K562 (cell line): Measurements from ENCODE around the gene RSPH1. TPM values are rescaled to one million over a fixed set of nuclear protein-coding genes. Genes with fewer than 3 reads are reported as not detected.

Experiments
- CBFA2T3 ChIP-seq: fragments of 450-650 bp; IDR thresholded peaks from 2 replicates; pipeline ENCODE4 v1.6.1; 2017
- GABPB1 ChIP-seq: sonication (generic); formaldehyde crosslinking; IDR thresholded peaks from 2 replicates; pipeline ENCODE4 v1.8.0; 2022; ENCODE audit warnings: mild to moderate bottlenecking, missing genetic modification reagents
- HNRNPH1 ChIP-seq: fragments of 200-400 bp; formaldehyde crosslinking; optimal IDR thresholded peaks from 2 replicates; pipeline ENCODE3; 2017; ENCODE audit warnings: low read depth, mild to moderate bottlenecking, low read length, moderate library complexity
- HSF4 ChIP-seq: fragments of 250-450 bp; sonication (Bioruptor Pico); IDR thresholded peaks from 2 replicates; pipeline ENCODE4 v2.1.2; 2022; ENCODE audit warnings: mild to moderate bottlenecking, moderate library complexity, borderline replicate concordance
- NCOR1 ChIP-seq: fragments of 450-650 bp; IDR thresholded peaks from 2 replicates; pipeline ENCODE4 v1.6.1; 2016; ENCODE audit warnings: mild to moderate bottlenecking, moderate library complexity
- NR4A1 ChIP-seq, 2 experiments: fragments of 250-450 bp in 1 of 2; fragments of 450-650 bp in 1 of 2; sonication (Bioruptor Pico) in 1 of 2; IDR thresholded peaks; 2 replicates each; pipeline versions ENCODE4 v1.4.0 to v1.6.1; 2016 to 2020; ENCODE audit warnings: mild to moderate bottlenecking in 2 of 2, missing compliant biosample characterization in 1 of 2, missing genetic modification characterization in 1 of 2, moderate library complexity in 1 of 2
- RCOR1 ChIP-seq, 2 experiments: IDR thresholded peaks; 2 replicates each; pipeline ENCODE4 v1.6.1; 2012; ENCODE audit warnings: low read depth in 2 of 2, low read length in 2 of 2, borderline replicate concordance in 1 of 2, improper control_type of control experiment in 1 of 2
- RUNX1 ChIP-seq: sonication (generic); IDR thresholded peaks from 2 replicates; pipeline ENCODE4 v1.6.1; 2016; ENCODE audit warnings: antibody characterized with exemption, low read depth
- SMARCE1 ChIP-seq: fragments of 450-650 bp; IDR thresholded peaks from 2 replicates; pipeline ENCODE4 v1.7.1; 2016; ENCODE audit warnings: mild to moderate bottlenecking
- TCF3 ChIP-seq: sonication (generic); formaldehyde crosslinking; IDR thresholded peaks from 2 replicates; pipeline ENCODE4 v1.4.0; 2020; ENCODE audit warnings: mild to moderate bottlenecking, missing genetic modification reagents
- TEAD4 ChIP-seq, 2 experiments: sonication (generic) in 1 of 2; formaldehyde crosslinking in 1 of 2; IDR thresholded peaks; 2 replicates each; pipeline versions ENCODE4 v1.6.1 to v1.8.0; 2012 to 2022; ENCODE audit warnings: borderline replicate concordance in 1 of 2, inconsistent platforms in 1 of 2, low read length in 1 of 2, mild to moderate bottlenecking in 1 of 2, missing genetic modification reagents in 1 of 2
- ZNF57 ChIP-seq: fragments of 450-650 bp; formaldehyde crosslinking; IDR thresholded peaks from 2 replicates; pipeline ENCODE4 v1.4.0; 2020; ENCODE audit warnings: mild to moderate bottlenecking, moderate library complexity
- polyA plus RNA-seq, 8 experiments: library from polyadenylated mRNA; depleted of rRNA in 4 of 8; stranded (reverse) in 5 of 8; unstranded in 3 of 8; fragments of >200 nt; fragmentation: Nextera tagmentation in 2 of 8; fragmentation: Illumina TruSeq in 1 of 8; extraction: Ambion mirVana in 2 of 8; extraction: Trizol in 1 of 8; gene quantifications; 2 replicates each; pipeline versions ENCODE4 v1.2.1 to v1.2.3, GENCODE V29; 2011 to 2014; ENCODE audit warnings: inconsistent platforms in 1 of 8, missing spikeins in 1 of 8
- total RNA-seq, 7 experiments: library from RNA; depleted of rRNA in 6 of 7; stranded (reverse); fragments of >200 nt in 6 of 7; fragmentation: Illumina TruSeq in 2 of 7; extraction: Trizol in 2 of 7; gene quantifications; 2 replicates each; pipeline versions ENCODE4 v1.2.1 to v1.2.3, GENCODE V29; 2011 to 2021; ENCODE audit warnings: low replicate concordance in 1 of 7
- TF ChIP-seq, protein P1 (sequence below), 3 experiments: fragments of 200-800 bp in 1 of 3; fragments of 250-450 bp in 1 of 3; fragments of 450-650 bp in 1 of 3; sonication (Bioruptor Pico) in 1 of 3; sonication (Bioruptor generic) in 1 of 3; formaldehyde crosslinking in 1 of 3; IDR thresholded peaks; 2 replicates each; pipeline versions ENCODE4 v1.6.1 to v1.8.0; 2016 to 2022; ENCODE audit warnings: mild to moderate bottlenecking in 2 of 3, missing genetic modification characterization in 2 of 3, missing compliant biosample characterization in 1 of 3, moderate library complexity in 1 of 3
- TF ChIP-seq, protein P2 (sequence below): fragments of 450-650 bp; conservative IDR thresholded peaks from 2 replicates; pipeline ENCODE4 v1.6.1; 2016; ENCODE audit warnings: missing genetic modification characterization, low read depth, mild to moderate bottlenecking, missing compliant biosample characterization, moderate library complexity
- TF ChIP-seq, protein P3 (sequence below): fragments of 450-650 bp; formaldehyde crosslinking; IDR thresholded peaks from 2 replicates; pipeline ENCODE4 v1.4.0; 2022; ENCODE audit warnings: mild to moderate bottlenecking, moderate library complexity
- TF ChIP-seq, protein P4 (sequence below), 2 experiments: fragments of 250-450 bp in 1 of 2; fragments of 450-650 bp in 1 of 2; sonication (Bioruptor Pico) in 1 of 2; IDR thresholded peaks; 2 replicates each; pipeline versions ENCODE4 v1.6.1 to v1.8.0; 2016 to 2021; ENCODE audit warnings: mild to moderate bottlenecking in 2 of 2, moderate library complexity in 2 of 2, missing compliant biosample characterization in 1 of 2, missing genetic modification characterization in 1 of 2
- TF ChIP-seq, protein P5 (sequence below): fragments of 450-650 bp; formaldehyde crosslinking; IDR thresholded peaks from 2 replicates; pipeline ENCODE4 v1.4.0; 2022; ENCODE audit warnings: missing genetic modification characterization

RSPH1 gene
- total and polyA plus RNA-seq, 9 of the 15 experiments (the other 6 are each of a cell fraction or from before 2014, with no cell fraction given), result 0.17 TPM; not detected in 8

DNA sequence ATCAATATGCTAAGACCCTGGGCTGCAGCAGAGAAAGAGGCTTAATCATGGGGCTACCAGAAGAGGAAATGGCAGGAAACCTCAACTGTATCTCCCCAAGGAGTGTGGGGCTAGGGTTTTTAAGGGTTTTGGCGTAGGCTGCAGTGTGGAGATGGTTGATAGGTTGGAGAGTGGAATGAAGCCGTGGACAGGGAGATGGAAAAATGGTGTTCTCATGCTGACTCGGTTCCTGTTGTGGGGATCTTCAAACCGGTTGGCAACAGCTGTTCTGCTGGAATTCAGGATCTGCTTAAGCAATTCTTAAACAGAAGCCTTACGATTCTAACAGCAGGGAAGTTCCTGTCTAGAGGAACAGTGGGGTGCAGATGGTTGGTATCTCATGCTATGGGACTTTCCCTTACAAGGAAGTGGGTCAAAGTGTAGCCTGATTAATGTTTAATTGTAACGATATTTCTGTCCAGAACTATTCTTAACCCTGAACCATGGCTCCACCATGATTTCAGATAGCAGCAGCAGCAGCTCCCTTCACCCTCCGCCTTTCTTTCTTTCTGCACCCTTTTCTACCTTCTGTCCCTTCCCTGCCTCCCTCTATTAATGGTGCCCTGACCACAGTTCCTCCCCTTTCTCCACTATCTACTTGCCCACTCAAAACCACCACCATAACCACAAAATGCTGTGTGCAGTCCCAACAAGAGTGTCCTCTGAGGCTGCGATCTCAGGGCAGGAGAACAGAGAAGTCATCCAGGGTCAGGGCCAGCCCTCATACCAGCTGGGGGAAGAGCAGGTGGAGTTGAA, 30.8 kb downstream of the RSPH1 start (continued):
- TF ChIP-seq, protein P1, sequence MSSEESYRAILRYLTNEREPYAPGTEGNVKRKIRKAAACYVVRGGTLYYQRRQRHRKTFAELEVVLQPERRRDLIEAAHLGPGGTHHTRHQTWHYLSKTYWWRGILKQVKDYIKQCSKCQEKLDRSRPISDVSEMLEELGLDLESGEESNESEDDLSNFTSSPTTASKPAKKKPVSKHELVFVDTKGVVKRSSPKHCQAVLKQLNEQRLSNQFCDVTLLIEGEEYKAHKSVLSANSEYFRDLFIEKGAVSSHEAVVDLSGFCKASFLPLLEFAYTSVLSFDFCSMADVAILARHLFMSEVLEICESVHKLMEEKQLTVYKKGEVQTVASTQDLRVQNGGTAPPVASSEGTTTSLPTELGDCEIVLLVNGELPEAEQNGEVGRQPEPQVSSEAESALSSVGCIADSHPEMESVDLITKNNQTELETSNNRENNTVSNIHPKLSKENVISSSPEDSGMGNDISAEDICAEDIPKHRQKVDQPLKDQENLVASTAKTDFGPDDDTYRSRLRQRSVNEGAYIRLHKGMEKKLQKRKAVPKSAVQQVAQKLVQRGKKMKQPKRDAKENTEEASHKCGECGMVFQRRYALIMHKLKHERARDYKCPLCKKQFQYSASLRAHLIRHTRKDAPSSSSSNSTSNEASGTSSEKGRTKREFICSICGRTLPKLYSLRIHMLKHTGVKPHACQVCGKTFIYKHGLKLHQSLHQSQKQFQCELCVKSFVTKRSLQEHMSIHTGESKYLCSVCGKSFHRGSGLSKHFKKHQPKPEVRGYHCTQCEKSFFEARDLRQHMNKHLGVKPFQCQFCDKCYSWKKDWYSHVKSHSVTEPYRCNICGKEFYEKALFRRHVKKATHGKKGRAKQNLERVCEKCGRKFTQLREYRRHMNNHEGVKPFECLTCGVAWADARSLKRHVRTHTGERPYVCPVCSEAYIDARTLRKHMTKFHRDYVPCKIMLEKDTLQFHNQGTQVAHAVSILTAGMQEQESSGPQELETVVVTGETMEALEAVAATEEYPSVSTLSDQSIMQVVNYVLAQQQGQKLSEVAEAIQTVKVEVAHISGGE (CRISPR knock-in tag; IDR thresholded peaks at IDR 0.05), result peak in 1 of 3 experiments; percentile 40; a peak in 1 of 6 replicates
- TF ChIP-seq ZNF57, result no peak
- no peak for TF ChIP-seq HSF4 (CRISPR knock-in tag)
- TF ChIP-seq NR4A1 (CRISPR knock-in tag; IDR thresholded peaks at IDR 0.05), result no peak
- peak; percentile 44; the same call in 1 of the 2 replicates for TF ChIP-seq NR4A1 (tag; IDR thresholded peaks at IDR 0.05)
- TF ChIP-seq, protein P2, sequence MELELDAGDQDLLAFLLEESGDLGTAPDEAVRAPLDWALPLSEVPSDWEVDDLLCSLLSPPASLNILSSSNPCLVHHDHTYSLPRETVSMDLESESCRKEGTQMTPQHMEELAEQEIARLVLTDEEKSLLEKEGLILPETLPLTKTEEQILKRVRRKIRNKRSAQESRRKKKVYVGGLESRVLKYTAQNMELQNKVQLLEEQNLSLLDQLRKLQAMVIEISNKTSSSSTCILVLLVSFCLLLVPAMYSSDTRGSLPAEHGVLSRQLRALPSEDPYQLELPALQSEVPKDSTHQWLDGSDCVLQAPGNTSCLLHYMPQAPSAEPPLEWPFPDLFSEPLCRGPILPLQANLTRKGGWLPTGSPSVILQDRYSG (tag), result 0 out of 2 replicates have a peak, but pooled peaks have one; percentile 45
- peak; percentile 85 for TF ChIP-seq CBFA2T3
- TF ChIP-seq, protein P3, sequence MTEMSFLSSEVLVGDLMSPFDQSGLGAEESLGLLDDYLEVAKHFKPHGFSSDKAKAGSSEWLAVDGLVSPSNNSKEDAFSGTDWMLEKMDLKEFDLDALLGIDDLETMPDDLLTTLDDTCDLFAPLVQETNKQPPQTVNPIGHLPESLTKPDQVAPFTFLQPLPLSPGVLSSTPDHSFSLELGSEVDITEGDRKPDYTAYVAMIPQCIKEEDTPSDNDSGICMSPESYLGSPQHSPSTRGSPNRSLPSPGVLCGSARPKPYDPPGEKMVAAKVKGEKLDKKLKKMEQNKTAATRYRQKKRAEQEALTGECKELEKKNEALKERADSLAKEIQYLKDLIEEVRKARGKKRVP (CRISPR knock-in tag), result peak; percentile 50
- TF ChIP-seq GABPB1, result peak; percentile 21; the same call in 1 of the 2 replicates
- TF ChIP-seq, protein P4, sequence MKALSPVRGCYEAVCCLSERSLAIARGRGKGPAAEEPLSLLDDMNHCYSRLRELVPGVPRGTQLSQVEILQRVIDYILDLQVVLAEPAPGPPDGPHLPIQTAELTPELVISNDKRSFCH (CRISPR knock-in tag; IDR thresholded peaks at IDR 0.05), result no peak
- TF ChIP-seq, protein P4 (tag; IDR thresholded peaks at IDR 0.05), result peak; percentile 83
- TF ChIP-seq, protein P5, sequence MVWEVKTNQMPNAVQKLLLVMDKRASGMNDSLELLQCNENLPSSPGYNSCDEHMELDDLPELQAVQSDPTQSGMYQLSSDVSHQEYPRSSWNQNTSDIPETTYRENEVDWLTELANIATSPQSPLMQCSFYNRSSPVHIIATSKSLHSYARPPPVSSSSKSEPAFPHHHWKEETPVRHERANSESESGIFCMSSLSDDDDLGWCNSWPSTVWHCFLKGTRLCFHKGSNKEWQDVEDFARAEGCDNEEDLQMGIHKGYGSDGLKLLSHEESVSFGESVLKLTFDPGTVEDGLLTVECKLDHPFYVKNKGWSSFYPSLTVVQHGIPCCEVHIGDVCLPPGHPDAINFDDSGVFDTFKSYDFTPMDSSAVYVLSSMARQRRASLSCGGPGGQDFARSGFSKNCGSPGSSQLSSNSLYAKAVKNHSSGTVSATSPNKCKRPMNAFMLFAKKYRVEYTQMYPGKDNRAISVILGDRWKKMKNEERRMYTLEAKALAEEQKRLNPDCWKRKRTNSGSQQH (CRISPR knock-in tag), result peak; percentile 81; the same call in 1 of the 2 replicates
- peak; percentile 74 for TF ChIP-seq NCOR1
- peak; percentile 78; the same call in 1 of the 2 replicates for TF ChIP-seq RUNX1
- no peak for TF ChIP-seq HNRNPH1
- TF ChIP-seq TEAD4 (IDR thresholded peaks at IDR 0.05; ENCODE audit: low read length), result peak; percentile 71
- no peak for TF ChIP-seq TEAD4 (CRISPR knock-in tag; IDR thresholded peaks at IDR 0.05; ENCODE audit: borderline replicate concordance)
- TF ChIP-seq TCF3 (CRISPR knock-in tag), result peak; percentile 94
- peak in 1 of 2 experiments; percentile 52; a peak in 1 of 4 replicates for TF ChIP-seq RCOR1 (IDR thresholded peaks at IDR 0.05; ENCODE audit: borderline replicate concordance in 1 of 2, low read depth in 2 of 2, low read length in 2 of 2)
- TF ChIP-seq SMARCE1, result peak; percentile 56; the same call in 1 of the 2 replicates
